Karpas-422 (cell line): ENCODE measurements around the gene CCNB3. TPM values are rescaled to one million over a fixed set of nuclear protein-coding genes. Genes with fewer than 3 reads are reported as not detected.

Experiments
- DNase-seq: peaks from one replicate; pipeline ENCODE4 v3.0.0-alpha.2; 2015
- H2AFZ ChIP-seq: fragments of 200-600 bp; sonication (generic); 2 replicates; pipeline ENCODE4 v1.6.1; 2014; ENCODE audit warnings: antibody characterized with exemption, low read length, mixed read lengths
- H3K27ac ChIP-seq: fragments of 200-600 bp; sonication (generic); 2 replicates; pipeline ENCODE4 v1.5.1; 2014; ENCODE audit warnings: mild to moderate bottlenecking, low read length, moderate library complexity
- H3K27me3 ChIP-seq: fragments of 200-600 bp; sonication (generic); 2 replicates; pipeline ENCODE4 v1.6.1; 2014; ENCODE audit warnings: low read length, mixed read lengths
- H3K36me3 ChIP-seq: fragments of 200-600 bp; sonication (generic); 2 replicates; pipeline ENCODE4 v1.6.1; 2014; ENCODE audit warnings: low read length, mixed read lengths; ENCODE audit not compliant: insufficient read depth
- H3K4me1 ChIP-seq: fragments of 200-600 bp; sonication (generic); 2 replicates; pipeline ENCODE4 v1.6.1; 2014; ENCODE audit warnings: mild to moderate bottlenecking, low read length, mixed read lengths
- H3K4me2 ChIP-seq: fragments of 200-600 bp; sonication (generic); 2 replicates; pipeline ENCODE4 v1.6.1; 2014; ENCODE audit warnings: low read length, low read depth, mild to moderate bottlenecking; ENCODE audit not compliant: poor library complexity, severe bottlenecking
- H3K4me3 ChIP-seq: fragments of 200-600 bp; sonication (generic); 2 replicates; pipeline ENCODE4 v1.5.1; 2014; ENCODE audit warnings: mild to moderate bottlenecking, antibody characterized with exemption, low read length, mixed read lengths
- H3K79me2 ChIP-seq: fragments of 200-600 bp; sonication (generic); 2 replicates; pipeline ENCODE4 v1.6.1; 2014; ENCODE audit warnings: mild to moderate bottlenecking, low read length, mixed read lengths
- H3K9ac ChIP-seq: fragments of 200-600 bp; sonication (generic); 2 replicates; pipeline ENCODE4 v1.6.0; 2014; ENCODE audit warnings: low read length
- H3K9me2 ChIP-seq: fragments of 200-600 bp; sonication (generic), shearing (Covaris generic); replicated peaks from 2 replicates; pipeline ENCODE4 v1.6.0; 2014; ENCODE audit warnings: mild to moderate bottlenecking, low read length, moderate library complexity; ENCODE audit not compliant: insufficient read depth
- H3K9me3 ChIP-seq: fragments of 300-700, 200-600 bp; sonication (generic); 2 replicates; pipeline ENCODE4 v1.6.1; 2014; ENCODE audit warnings: low read length, mixed read lengths
- H4K20me1 ChIP-seq: fragments of 200-600 bp; sonication (generic); 2 replicates; pipeline ENCODE4 v1.6.1; 2014; ENCODE audit warnings: mild to moderate bottlenecking, antibody characterized with exemption, low read length, low read depth; ENCODE audit not compliant: insufficient read depth
- small RNA-seq: library from RNA; depleted of rRNA; stranded (forward); fragments of <200 nt; gene quantifications from one replicate; pipeline ENCODE3, GENCODE V24; 2014
- total RNA-seq: library from RNA; depleted of rRNA; stranded (reverse); fragments of >200 nt; shearing (Covaris generic); gene quantifications from 2 replicates; pipeline ENCODE4 v1.2.3, GENCODE V29; 2014; ENCODE audit warnings: low replicate concordance; rRNA removed

Gene CCNB3
- total RNA-seq, 1 experiment from 2014 or later = 0.78 TPM

DNA sequence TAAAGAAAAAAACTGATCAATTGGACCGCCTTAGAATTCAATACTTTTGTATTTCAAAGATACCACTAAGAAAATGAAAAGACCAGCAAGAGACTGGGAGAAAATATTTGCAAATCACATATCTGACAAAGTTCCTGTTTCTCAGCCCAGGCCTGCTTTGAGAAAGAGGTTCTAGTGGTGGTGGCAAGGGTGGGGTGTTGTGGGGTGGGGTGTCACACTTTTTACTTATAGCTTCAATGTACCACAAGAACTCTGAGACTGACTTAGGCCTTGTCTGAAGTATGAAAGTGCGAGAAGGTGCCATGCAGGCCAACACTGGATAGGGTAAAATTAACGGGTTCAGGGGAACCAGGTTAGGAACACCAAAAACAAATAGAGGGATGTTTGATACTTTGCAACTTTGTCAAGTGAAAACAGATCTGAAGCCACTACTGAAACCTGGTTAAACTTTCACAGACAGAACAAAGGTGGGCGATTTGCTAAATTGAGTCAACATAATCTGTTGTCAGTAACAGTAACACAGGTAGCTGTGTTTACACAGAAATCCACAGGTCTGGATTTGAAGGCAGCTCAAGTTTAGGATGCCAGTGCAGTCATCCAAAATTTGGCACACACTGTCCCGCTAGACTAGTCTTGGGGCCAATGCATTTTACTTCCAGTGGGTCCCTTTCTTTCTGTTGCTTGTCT, 177.3 kb downstream of the CCNB3 start:
- Histone ChIP-seq H3K79me2 (no peaks in the 10 kb centered on the region), H4K20me1 (no peaks in the 10 kb centered on the region), H3K9me3 (no peaks in the 10 kb centered on the region), H2AFZ (no peak overlapping the region), H3K4me2 (no peak overlapping the region), H3K27ac (no peak overlapping the region), H3K36me3 (no peaks in the 10 kb centered on the region), H3K9me2 (no peaks in the 10 kb centered on the region), H3K27me3 (no peaks in the 10 kb centered on the region), H3K4me1 (no peaks in the 10 kb centered on the region), H3K4me3 (no peak overlapping the region), H3K9ac (no peak overlapping the region)
- DNase-seq = no peak

DNA sequence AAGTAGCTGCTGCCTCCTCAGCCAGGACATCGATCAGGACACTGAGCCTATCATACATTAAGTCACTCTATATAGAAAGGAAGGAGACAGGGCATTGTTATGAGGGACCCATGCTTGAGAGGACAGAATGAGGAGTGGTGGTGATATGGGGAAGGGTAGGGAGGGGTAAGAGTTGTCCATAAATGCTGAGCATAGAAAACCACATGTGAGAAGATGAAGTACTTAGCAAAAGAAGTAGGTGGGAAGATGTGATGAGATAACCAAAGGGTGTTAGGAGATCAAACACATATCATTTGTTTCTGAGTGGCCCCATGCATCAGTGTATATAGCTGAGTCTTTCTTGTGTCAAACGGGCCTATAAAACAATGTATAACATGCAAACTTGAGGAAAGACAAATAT, 182.0 kb downstream of the CCNB3 start:
- no peaks in the 10 kb centered on the region for H3K79me2 ChIP-seq
- no peaks in the 10 kb centered on the region for H3K9me2 ChIP-seq
- no peak overlapping the region for H3K9ac ChIP-seq
- no peaks in the 10 kb centered on the region for H3K27me3 ChIP-seq
- no peak overlapping the region for H2AFZ ChIP-seq
- no peaks in the 10 kb centered on the region for H3K36me3 ChIP-seq
- DNase-seq = no peak
- no peaks in the 10 kb centered on the region for H3K4me1 ChIP-seq
- H3K27ac ChIP-seq = no peak overlapping the region
- H3K4me2 ChIP-seq = no peak overlapping the region
- no peak overlapping the region for H3K4me3 ChIP-seq
- no peaks in the 10 kb centered on the region for H4K20me1 ChIP-seq
- H3K9me3 ChIP-seq = no peaks in the 10 kb centered on the region

DNA sequence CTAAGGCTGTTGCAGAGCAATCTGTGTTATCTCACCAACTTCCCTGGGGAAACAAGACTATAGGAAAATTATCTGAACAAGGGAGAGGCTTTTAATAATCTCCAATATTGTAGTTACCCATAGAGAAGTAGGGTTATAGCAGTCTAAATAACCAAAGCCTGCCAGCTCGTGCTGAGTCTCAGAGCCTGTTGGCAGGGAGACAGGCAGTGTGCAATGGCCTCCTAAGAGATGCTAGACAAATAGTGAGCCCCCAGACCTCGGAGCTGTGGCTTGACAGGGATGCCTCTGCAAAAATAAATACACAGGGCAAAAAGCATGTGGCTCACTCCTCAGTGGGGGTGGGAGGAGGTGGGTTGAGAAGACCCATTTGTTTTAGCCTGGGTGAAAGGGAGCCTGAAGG, 189.3 kb downstream of the CCNB3 start:
- Histone ChIP-seq H3K27me3 (no peaks in the 10 kb centered on the region), H3K4me2 (no peak overlapping the region), H3K4me1 (no peaks in the 10 kb centered on the region), H3K79me2 (no peaks in the 10 kb centered on the region), H3K4me3 (no peak overlapping the region), H4K20me1 (no peaks in the 10 kb centered on the region), H2AFZ (no peak overlapping the region), H3K9me2 (no peaks in the 10 kb centered on the region), H3K27ac (no peak overlapping the region), H3K9ac (no peak overlapping the region), H3K9me3 (no peaks in the 10 kb centered on the region), H3K36me3 (no peaks in the 10 kb centered on the region)
- DNase-seq = no peak

Small RNA genes lying within 50 kb of the gene (small RNA-seq; reads per million reads assigned to genes)
- gene PYY3 (not detected), gene RF00019 (not detected)

Other genes starting within 250 kb of the CCNB3 start
- gene AKAP4, start 3.8 kb upstream of the CCNB3 start, total RNA-seq = not detected in 2 replicates